Left lung (tissue), 10 donors: ENCODE data around the gene TMEM267. TPM values are rescaled to one million over a fixed set of nuclear protein-coding genes. Genes with fewer than 3 reads are reported as not detected.
A peak's percentile ranks its signal among the peaks of the same experiment; 100 is the strongest.
"Not testable (repeated sequence)": the region's sequence is repeated elsewhere in the genome, so short reads cannot be mapped to it uniquely, and the experiment has no call there.

Source experiments
- ATAC-seq: fragments of 200-7000 bp; cut with Tn5 transposase; one replicate; pipeline ENCODE4 v1.9.1; 2020; ENCODE audit warnings: moderate library complexity
- DNase-seq, 4 donors: peaks; one replicate each; pipeline ENCODE4 v3.0.0-alpha.2; 2013 to 2020
- H3K27ac ChIP-seq, 2 donors: fragments of 200-600 bp; sonication (generic) in 1 of 2; one replicate each; pipeline versions ENCODE4 v1.5.0 to v1.8.0; 2020 to 2021
- H3K27me3 ChIP-seq, 2 donors: fragments of 200-600 bp; sonication (generic) in 1 of 2; one replicate each; pipeline versions ENCODE4 v1.5.0 to v1.8.0; 2020 to 2021
- H3K36me3 ChIP-seq, 2 donors: fragments of 200-600 bp; sonication (generic) in 1 of 2; one replicate each; pipeline versions ENCODE4 v1.5.0 to v1.8.0; 2020 to 2021
- H3K4me1 ChIP-seq, 2 donors: fragments of 200-600 bp; one replicate each; pipeline ENCODE4 v1.8.0; 2021
- H3K4me3 ChIP-seq, 2 donors: fragments of 200-600 bp; sonication (generic) in 1 of 2; one replicate each; pipeline versions ENCODE4 v1.5.0 to v1.8.0; 2020 to 2021; ENCODE audit warnings: mild to moderate bottlenecking in 1 of 2
- H3K9me3 ChIP-seq, 2 donors: fragments of 200-600 bp; sonication (generic) in 1 of 2; one replicate each; pipeline versions ENCODE4 v1.5.0 to v1.8.0; 2020 to 2021
- CTCF ChIP-seq, 2 donors: fragments of 200-600 bp; sonication (generic) in 1 of 2; IDR thresholded peaks; one replicate each; pipeline versions ENCODE4 v1.5.0 to v1.8.0; 2021; ENCODE audit warnings: antibody characterized with exemption in 2 of 2
- intact Hi-C, 2 donors: fragments of 100-400 bp; cut with DNase I; formaldehyde crosslinking; loops; one replicate each; pipeline versions ENCODE4 v1.11.2 to v1.14.2; 2022
- polyA plus RNA-seq, 6 donors: library from polyadenylated mRNA; unstranded; fragments of 120-200 nt; gene quantifications; one replicate each; pipeline ENCODE4 v1.2.1, GENCODE V29; 2013; ENCODE audit not compliant: insufficient read length in 6 of 6
- total RNA-seq, 2 donors: library from RNA; stranded (reverse); fragmentation: NEBNext Ultra II Directional; extraction: Animal tissue kit (Norgen Biotek cat#: 25700); gene quantifications; one replicate each; pipeline ENCODE4 v1.2.1, GENCODE V29; 2021
- donor health status: DM: no; HTN: yes; CAD: no.
- donor health status: DM: no; HTN: no; CAD: no.

The TMEM267 gene
- total and polyA plus RNA-seq, 8 donors = 13.2 to 15.6 (median 14.0) TPM

- peak; percentile 6 for ATAC-seq
- intact Hi-C loops = no loop called here
These were observed 73.3 kb downstream of the TMEM267 start for GRCh38 chr5:43410414-43410813.

GRCh38 chr5:43409809-43410271 is 73.8 kb downstream of the TMEM267 start:
- Histone ChIP-seq H3K27ac (peak overlapping the region in 1 of 2 donors; percentile 69), H3K27me3 (no peaks in the 10 kb centered on the region), H3K4me3 (no peak overlapping the region), H3K9me3 (no peaks in the 10 kb centered on the region), H3K36me3 (no peaks in the 10 kb centered on the region), H3K4me1 (no peaks in the 10 kb centered on the region)
- ATAC-seq (peak; percentile 92), DNase-seq (peak in 1 of 4 donors; percentile 55)
- no peak for TF ChIP-seq CTCF (IDR thresholded peaks at IDR 0.05)
- intact Hi-C loops = no loop called here

More at GRCh38 chr5:43410414-43410813, 73.3 kb downstream of the TMEM267 start:
- Histone ChIP-seq H3K27me3 (no peaks in the 10 kb centered on the region), H3K9me3 (no peaks in the 10 kb centered on the region), H3K36me3 (no peaks in the 10 kb centered on the region), H3K27ac (no peak overlapping the region), H3K4me1 (no peaks in the 10 kb centered on the region), H3K4me3 (no peak overlapping the region)
- no peak for TF ChIP-seq CTCF (IDR thresholded peaks at IDR 0.05)
- no peak for DNase-seq

GRCh38 chr5:43402524-43403066 is 81.1 kb downstream of the TMEM267 start:
- DNase-seq, H3K27me3 ChIP-seq, H3K4me3 ChIP-seq, H3K4me1 ChIP-seq, ATAC-seq, H3K27ac ChIP-seq, H3K9me3 ChIP-seq, intact Hi-C loops, H3K36me3 ChIP-seq: not testable (repeated sequence)

- no peak for TF ChIP-seq CTCF (IDR thresholded peaks at IDR 0.05)
- Histone ChIP-seq H3K27ac (no peak overlapping the region), H3K4me1 (peaks cover 0 to 6% of the 10 kb centered on the region in 2 donors), H3K36me3 (no peaks in the 10 kb centered on the region), H3K9me3 (no peaks in the 10 kb centered on the region), H3K4me3 (no peak overlapping the region), H3K27me3 (peaks cover 0 to 4% of the 10 kb centered on the region in 2 donors)
- ATAC-seq = no peak
- intact Hi-C loops = no loop called here
- no peak for DNase-seq
These were observed 81.8 kb downstream of the TMEM267 start for GRCh38 chr5:43401827-43402226.

GRCh38 chr5:43400082-43400481 is 83.6 kb downstream of the TMEM267 start:
- DNase-seq (no peak), ATAC-seq (no peak)
- Histone ChIP-seq H3K27ac (no peak overlapping the region), H3K27me3 (peaks cover 0 to 9% of the 10 kb centered on the region in 2 donors), H3K36me3 (no peaks in the 10 kb centered on the region), H3K4me1 (peaks cover 0 to 9% of the 10 kb centered on the region in 2 donors), H3K4me3 (no peak overlapping the region), H3K9me3 (no peaks in the 10 kb centered on the region)
- intact Hi-C loops = no loop called here
- TF ChIP-seq CTCF (IDR thresholded peaks at IDR 0.05) = no peak
